ENCODE measurements around the gene NPPC. TPM values are rescaled to one million over a fixed set of nuclear protein-coding genes. Genes with fewer than 3 reads are reported as not detected.

NPPC gene, protein sequence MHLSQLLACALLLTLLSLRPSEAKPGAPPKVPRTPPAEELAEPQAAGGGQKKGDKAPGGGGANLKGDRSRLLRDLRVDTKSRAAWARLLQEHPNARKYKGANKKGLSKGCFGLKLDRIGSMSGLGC
- 0.11 to 0.31 TPM (median 0.27 TPM) in 5 replicates for total RNA-seq (2022; extraction: Qiagen RNA extraction; ENCODE audit: low read depth)

DNA sequence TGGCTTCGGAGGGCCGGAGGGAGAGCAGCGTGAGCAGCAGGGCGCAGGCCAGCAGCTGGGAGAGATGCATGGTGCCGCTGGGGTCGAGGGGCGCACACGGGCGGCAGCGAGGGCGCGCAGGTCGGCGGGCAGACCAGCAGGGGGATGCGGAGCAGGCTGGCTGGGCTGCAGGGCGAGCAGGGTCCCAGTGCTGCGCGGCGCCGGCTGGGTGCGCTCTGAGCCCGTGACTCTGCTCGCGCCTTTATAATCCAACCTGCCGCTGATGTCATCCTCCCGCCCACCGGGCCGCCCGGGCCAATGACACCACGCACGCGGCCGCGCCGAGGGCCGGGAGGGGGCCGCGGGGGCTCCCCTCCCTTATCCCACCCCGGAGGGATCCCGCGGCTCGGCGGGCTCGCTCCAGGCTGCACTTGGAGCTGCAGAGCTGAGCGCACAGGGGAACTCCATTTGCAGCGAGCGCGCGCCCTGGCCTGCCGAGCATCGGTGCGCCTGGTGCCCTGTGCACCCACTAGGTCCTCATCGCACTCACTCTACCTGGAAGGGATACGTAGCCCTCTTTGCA lies at the start of gene NPPC:
Gene NPPC, minus strand, starts transcription at position 217 of the 562 bp plus-strand sequence. Its CDS starts 147 bp downstream, at position 70.

GRCh38 chr2:231961349-231962166 lies 35.4 kb upstream of the NPPC start, which contains the start of gene DIS3L2:
DIS3L2 (plus strand) TSS chr2:231961713; CDS start chr2:232014928, 53,215 bp downstream.

Other genes with a start within 250 kb of the NPPC start
- 1,536 to 1,749 TPM (median 1,624 TPM) in 5 replicates for gene PTMA, start 217.9 kb downstream of the NPPC start, total RNA-seq (2022; extraction: Qiagen RNA extraction; ENCODE audit: low read depth)
- gene PDE6D, start 145.1 kb downstream of the NPPC start, total RNA-seq (2022; extraction: Qiagen RNA extraction; ENCODE audit: low read depth): 18.8 to 23.1 TPM (median 21.3 TPM) in 5 replicates
- gene COPS7B, start 140.0 kb downstream of the NPPC start, total RNA-seq (2022; extraction: Qiagen RNA extraction; ENCODE audit: low read depth): 34.5 to 42.5 TPM (median 41.2 TPM) in 5 replicates
- gene DIS3L2, start 35.3 kb upstream of the NPPC start, total RNA-seq (2022; extraction: Qiagen RNA extraction; ENCODE audit: low read depth): 12.0 to 14.6 TPM (median 13.5 TPM) in 5 replicates